Measurements from ENCODE around the gene BLOC1S2. TPM values are rescaled to one million over a fixed set of nuclear protein-coding genes. Genes with fewer than 3 reads are reported as not detected.
"Not testable (repeated sequence)": the region's sequence is repeated elsewhere in the genome, so short reads cannot be mapped to it uniquely, and the experiment has no call there.

Gene BLOC1S2
- total RNA-seq, 1 donor: 46.3 TPM

DNA sequence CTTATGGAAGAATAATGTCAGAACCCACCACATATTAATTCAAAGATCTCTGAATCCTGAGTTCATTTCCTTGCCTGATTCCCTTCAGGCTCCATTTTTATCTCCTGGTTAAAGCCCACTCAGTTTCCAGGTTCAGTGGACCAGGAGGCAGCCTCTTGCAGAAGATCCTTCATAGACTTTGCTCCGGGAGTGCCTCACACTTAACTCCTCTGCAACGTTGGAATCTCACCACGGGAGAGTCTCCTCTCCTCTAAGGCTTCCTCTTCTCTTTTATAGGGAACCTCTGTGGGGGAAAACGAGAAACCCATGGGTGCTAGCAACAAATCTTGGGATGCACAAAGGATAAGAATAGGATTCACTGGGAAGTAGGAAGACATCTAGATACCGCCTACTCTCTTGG lies 1.7 kb upstream of the BLOC1S2 start:
- H3K9me3 ChIP-seq (ENCODE audit: low read depth, low read length): no peaks in the 10 kb centered on the region
- H3K27ac ChIP-seq (ENCODE audit: low read depth, low read length): no peak overlapping the region

DNA sequence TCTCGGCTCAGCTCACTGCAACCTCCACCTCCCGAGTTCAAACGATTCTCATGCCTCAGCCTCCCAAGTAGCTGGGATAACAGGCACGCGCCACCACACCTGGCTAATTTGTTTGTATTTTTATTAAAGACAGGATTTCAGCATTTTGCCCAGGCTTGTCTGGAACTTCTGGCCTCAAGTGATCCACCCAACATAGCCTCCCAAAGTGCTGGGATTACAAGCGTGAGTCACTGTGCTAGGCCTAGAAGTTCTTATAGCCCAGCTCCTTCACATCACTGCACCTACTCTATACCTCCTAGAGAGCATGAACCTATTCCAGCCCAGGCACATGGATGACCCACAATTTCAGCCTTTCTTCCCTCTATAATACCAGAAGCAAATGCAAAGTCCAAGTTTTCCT lies 1.3 kb upstream of the BLOC1S2 start:
- no peaks in the 10 kb centered on the region for H3K9me3 ChIP-seq (ENCODE audit: low read depth, low read length)
- no peak overlapping the region for H3K4me2 ChIP-seq (ENCODE audit: insufficient read depth, low read length)
- DNase-seq (ENCODE audit: insufficient read length, low spot score, missing footprints): no peak
- H3K4me1 ChIP-seq (ENCODE audit: insufficient read depth, low read length): peaks cover 18% of the 10 kb centered on the region
- H3K79me2 ChIP-seq (ENCODE audit: insufficient read depth, low read length): peaks cover 29% of the 10 kb centered on the region
- peaks cover 16% of the 10 kb centered on the region for H3K36me3 ChIP-seq (ENCODE audit: insufficient read depth, low read length)
- H3K27me3 ChIP-seq (ENCODE audit: insufficient read depth, low read length): peaks cover 13% of the 10 kb centered on the region
- no peak overlapping the region for H2AFZ ChIP-seq (ENCODE audit: low read length)
- no peak overlapping the region for H3K27ac ChIP-seq (ENCODE audit: low read depth, low read length)
- TF ChIP-seq, protein P1, sequence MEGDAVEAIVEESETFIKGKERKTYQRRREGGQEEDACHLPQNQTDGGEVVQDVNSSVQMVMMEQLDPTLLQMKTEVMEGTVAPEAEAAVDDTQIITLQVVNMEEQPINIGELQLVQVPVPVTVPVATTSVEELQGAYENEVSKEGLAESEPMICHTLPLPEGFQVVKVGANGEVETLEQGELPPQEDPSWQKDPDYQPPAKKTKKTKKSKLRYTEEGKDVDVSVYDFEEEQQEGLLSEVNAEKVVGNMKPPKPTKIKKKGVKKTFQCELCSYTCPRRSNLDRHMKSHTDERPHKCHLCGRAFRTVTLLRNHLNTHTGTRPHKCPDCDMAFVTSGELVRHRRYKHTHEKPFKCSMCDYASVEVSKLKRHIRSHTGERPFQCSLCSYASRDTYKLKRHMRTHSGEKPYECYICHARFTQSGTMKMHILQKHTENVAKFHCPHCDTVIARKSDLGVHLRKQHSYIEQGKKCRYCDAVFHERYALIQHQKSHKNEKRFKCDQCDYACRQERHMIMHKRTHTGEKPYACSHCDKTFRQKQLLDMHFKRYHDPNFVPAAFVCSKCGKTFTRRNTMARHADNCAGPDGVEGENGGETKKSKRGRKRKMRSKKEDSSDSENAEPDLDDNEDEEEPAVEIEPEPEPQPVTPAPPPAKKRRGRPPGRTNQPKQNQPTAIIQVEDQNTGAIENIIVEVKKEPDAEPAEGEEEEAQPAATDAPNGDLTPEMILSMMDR (IDR thresholded peaks at IDR 0.05; ENCODE audit: extremely low read depth, low read depth, low read length): no peak
- H4K20me1 ChIP-seq (ENCODE audit: insufficient read depth, low read length): peaks cover 5% of the 10 kb centered on the region
- no peak overlapping the region for H3K4me3 ChIP-seq (ENCODE audit: insufficient read depth, low read length)

More for the DNA sequence above, 1.7 kb upstream of the BLOC1S2 start:
- TF ChIP-seq, protein P1 (IDR thresholded peaks at IDR 0.05; ENCODE audit: extremely low read depth, low read depth, low read length): no peak
- Histone ChIP-seq H3K4me3 (ENCODE audit: insufficient read depth, low read length) (no peak overlapping the region), H2AFZ (ENCODE audit: low read length) (no peak overlapping the region), H3K79me2 (ENCODE audit: insufficient read depth, low read length) (peaks cover 25% of the 10 kb centered on the region), H3K36me3 (ENCODE audit: insufficient read depth, low read length) (peaks cover 12% of the 10 kb centered on the region), H3K4me2 (ENCODE audit: insufficient read depth, low read length) (no peak overlapping the region), H3K27me3 (ENCODE audit: insufficient read depth, low read length) (peaks cover 15% of the 10 kb centered on the region), H4K20me1 (ENCODE audit: insufficient read depth, low read length) (peaks cover under 1% of the 10 kb centered on the region), H3K4me1 (ENCODE audit: insufficient read depth, low read length) (peaks cover 18% of the 10 kb centered on the region)
- no peak for DNase-seq (ENCODE audit: insufficient read length, low spot score, missing footprints)

DNA sequence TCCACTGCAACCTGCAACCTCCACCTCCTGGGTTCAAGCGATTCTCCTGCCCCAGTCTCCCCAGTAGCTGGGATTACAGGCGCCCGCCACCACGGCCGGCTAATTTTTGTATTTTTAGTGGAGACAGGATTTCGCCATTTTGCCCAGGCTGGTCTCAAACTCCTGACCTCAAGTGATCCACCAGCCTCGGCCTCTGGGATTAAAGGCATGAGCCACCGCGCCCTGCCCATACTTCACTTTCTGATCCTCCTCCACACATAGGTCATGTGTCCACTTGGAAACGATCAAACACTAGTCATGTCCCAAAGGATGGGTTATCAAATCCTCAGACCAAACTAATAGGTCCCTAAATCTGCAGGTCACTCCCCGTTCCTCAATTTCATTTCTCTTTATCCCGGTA lies 1.2 kb downstream of the BLOC1S2 start:
- Histone ChIP-seq H3K4me2 (ENCODE audit: insufficient read depth, low read length) (peak overlapping the region; percentile 85), H3K36me3 (ENCODE audit: insufficient read depth, low read length) (peaks cover 32% of the 10 kb centered on the region), H3K27ac (ENCODE audit: low read depth, low read length) (peak overlapping the region; percentile 81), H3K4me3 (ENCODE audit: insufficient read depth, low read length) (peak overlapping the region; percentile 99), H3K4me1 (ENCODE audit: insufficient read depth, low read length) (peaks cover 18% of the 10 kb centered on the region), H4K20me1 (ENCODE audit: insufficient read depth, low read length) (peaks cover 15% of the 10 kb centered on the region), H3K79me2 (ENCODE audit: insufficient read depth, low read length) (peaks cover 50% of the 10 kb centered on the region), H2AFZ (ENCODE audit: low read length) (peak overlapping the region; percentile 100)
- DNase-seq (ENCODE audit: insufficient read length, low spot score, missing footprints); H3K27me3 ChIP-seq (ENCODE audit: insufficient read depth, low read length); H3K9me3 ChIP-seq (ENCODE audit: low read depth, low read length): not testable (repeated sequence)

DNA sequence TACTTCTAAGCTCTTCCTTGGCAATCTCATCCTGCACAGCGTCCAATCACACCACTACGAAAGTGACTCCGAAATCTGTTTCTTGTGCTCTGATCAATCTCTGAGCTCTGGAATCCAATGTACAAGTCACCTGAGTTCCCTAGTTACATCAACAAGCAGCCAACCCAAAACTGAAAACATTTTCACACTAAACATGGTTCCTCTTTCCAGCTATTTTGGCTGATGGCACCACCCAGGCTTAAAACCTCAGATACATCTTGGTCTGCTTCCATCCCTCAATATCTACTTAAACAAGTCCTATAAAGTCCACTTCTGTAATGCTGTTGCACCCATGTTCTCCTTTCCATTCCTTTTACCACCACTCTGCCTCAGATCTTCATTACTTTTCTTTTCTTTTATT lies 3.6 kb downstream of the BLOC1S2 start:
- Histone ChIP-seq H3K36me3 (ENCODE audit: insufficient read depth, low read length) (peaks cover 48% of the 10 kb centered on the region), H3K4me3 (ENCODE audit: insufficient read depth, low read length) (no peak overlapping the region), H3K4me1 (ENCODE audit: insufficient read depth, low read length) (peaks cover 18% of the 10 kb centered on the region), H3K27me3 (ENCODE audit: insufficient read depth, low read length) (no peaks in the 10 kb centered on the region), H2AFZ (ENCODE audit: low read length) (no peak overlapping the region), H3K27ac (ENCODE audit: low read depth, low read length) (no peak overlapping the region), H3K4me2 (ENCODE audit: insufficient read depth, low read length) (no peak overlapping the region), H3K9me3 (ENCODE audit: low read depth, low read length) (no peaks in the 10 kb centered on the region), H4K20me1 (ENCODE audit: insufficient read depth, low read length) (peaks cover 15% of the 10 kb centered on the region), H3K79me2 (ENCODE audit: insufficient read depth, low read length) (peaks cover 58% of the 10 kb centered on the region)
- no peak for DNase-seq (ENCODE audit: insufficient read length, low spot score, missing footprints)
- TF ChIP-seq, protein P1 (IDR thresholded peaks at IDR 0.05; ENCODE audit: extremely low read depth, low read depth, low read length): no peak

DNA sequence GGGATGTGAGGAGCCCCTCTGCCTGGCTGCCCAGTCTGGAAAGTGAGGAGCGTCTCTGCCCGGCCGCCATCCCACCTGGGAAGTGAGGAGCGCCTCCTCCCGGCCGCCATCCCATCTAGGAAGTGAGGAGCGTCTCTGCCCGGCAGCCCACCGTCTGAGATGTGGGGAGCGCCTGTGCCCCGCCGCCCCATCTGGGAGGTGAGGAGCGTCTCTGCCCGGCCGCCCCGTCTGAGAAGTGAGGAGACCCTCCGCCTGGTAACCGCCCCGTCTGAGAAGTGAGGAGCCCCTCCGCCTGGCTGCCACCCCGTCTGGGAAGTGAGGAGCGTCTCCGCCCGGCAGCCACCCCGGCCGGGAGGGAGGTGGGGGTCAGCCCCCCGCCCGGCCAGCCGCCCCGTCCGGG lies 9.5 kb downstream of the BLOC1S2 start:
- peaks cover 24% of the 10 kb centered on the region for H3K79me2 ChIP-seq (ENCODE audit: insufficient read depth, low read length)
- not testable (repeated sequence) for H3K9me3 ChIP-seq (ENCODE audit: low read depth, low read length); H3K27me3 ChIP-seq (ENCODE audit: insufficient read depth, low read length); H3K4me2 ChIP-seq (ENCODE audit: insufficient read depth, low read length); H3K27ac ChIP-seq (ENCODE audit: low read depth, low read length); H2AFZ ChIP-seq (ENCODE audit: low read length); H4K20me1 ChIP-seq (ENCODE audit: insufficient read depth, low read length); DNase-seq (ENCODE audit: insufficient read length, low spot score, missing footprints); H3K4me1 ChIP-seq (ENCODE audit: insufficient read depth, low read length); H3K4me3 ChIP-seq (ENCODE audit: insufficient read depth, low read length)
- peaks cover 50% of the 10 kb centered on the region for H3K36me3 ChIP-seq (ENCODE audit: insufficient read depth, low read length)
